CD4-positive, alpha-beta T cell treated with Interleukin-15 for 1 hour (primary cell): ENCODE data around the gene PANX1.
"Not testable (repeated sequence)": the region's sequence is repeated elsewhere in the genome, so short reads cannot be mapped to it uniquely, and the experiment has no call there.

Experiments
- DNase-seq: peaks from one replicate; pipeline ENCODE4 v3.0.0-alpha.2; 2020

Gene PANX1, protein sequence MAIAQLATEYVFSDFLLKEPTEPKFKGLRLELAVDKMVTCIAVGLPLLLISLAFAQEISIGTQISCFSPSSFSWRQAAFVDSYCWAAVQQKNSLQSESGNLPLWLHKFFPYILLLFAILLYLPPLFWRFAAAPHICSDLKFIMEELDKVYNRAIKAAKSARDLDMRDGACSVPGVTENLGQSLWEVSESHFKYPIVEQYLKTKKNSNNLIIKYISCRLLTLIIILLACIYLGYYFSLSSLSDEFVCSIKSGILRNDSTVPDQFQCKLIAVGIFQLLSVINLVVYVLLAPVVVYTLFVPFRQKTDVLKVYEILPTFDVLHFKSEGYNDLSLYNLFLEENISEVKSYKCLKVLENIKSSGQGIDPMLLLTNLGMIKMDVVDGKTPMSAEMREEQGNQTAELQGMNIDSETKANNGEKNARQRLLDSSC

DNA sequence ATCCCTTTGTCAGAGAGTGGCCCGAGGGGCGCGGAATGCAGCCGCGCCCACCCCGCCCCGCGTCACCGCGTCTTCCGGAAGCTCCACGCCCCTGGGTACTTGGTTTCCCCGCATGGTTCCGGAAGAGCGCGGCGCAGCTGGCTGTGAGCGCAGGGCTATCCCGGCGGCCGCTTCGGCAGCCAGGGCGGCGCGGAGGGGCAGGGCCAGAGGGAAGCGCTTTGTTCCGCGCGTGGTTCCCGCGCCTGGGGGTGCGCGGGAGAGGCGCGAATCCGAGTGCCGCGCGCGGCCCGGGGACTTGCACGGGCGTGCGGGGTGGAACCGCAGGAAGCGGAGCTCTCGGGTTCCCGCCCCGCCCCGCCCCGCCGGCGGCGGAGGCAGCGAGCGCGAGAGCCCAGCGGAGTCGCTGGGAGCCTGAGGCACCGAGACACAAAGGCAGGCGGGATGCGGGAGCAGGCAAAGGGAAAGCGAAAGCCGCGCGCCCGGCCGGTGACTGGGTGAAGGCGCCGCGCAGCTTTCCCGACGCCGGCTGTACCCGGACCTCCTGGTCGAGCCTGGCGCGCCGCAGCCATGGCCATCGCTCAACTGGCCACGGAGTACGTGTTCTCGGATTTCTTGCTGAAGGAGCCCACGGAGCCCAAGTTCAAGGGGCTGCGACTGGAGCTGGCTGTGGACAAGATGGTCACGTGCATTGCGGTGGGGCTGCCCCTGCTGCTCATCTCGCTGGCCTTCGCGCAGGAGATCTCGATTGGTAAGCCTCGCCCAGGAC lies at the start of gene PANX1:
Gene PANX1, plus strand, starts transcription at position 96 of the 766 bp plus-strand sequence. Its CDS starts 472 bp downstream, at position 568.
- DNase-seq = peak; percentile 69

- no peak for DNase-seq
These were observed 44.5 kb upstream of the PANX1 start for GRCh38 chr11:94084164-94084563.

DNA sequence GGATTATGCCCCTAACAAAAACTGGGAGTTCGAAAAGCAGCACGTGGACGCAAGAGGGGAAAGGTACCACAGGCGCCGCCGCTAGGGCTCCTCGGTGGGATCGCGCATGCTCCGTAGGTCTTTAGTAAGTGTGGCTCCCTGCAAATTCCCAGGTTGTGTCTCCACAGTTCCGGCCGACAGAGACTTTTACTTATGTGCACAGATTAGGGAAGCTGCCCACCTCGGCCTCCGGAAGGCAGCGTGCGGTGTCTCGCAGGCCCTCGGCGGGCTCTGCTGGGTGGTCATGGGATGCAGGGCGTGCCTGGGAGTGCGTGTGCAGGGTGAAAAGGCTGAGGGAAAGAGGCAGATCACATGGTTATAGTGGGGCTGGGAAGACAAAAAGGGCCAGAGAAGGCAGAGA lies 39.7 kb upstream of the PANX1 start:
- no peak for DNase-seq

DNA sequence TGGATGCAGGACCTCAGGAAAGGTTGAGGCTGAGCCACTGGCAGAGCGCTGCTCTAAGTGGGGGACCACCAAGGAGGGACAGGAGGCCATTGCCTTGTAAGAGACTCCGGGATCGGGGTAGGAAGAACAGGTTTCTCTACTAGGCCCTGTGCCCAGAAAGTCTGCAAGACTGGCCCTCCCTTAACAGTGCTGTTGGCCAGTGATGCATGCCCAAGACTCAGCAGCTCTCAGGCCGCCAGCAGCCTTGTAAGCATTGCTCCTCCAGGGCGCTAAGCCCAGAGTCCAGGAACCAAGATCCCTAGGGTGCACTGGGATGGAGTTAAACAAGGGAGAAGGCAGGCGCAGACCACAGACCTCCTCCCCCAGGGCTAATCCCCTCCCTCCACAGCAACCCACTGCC lies 39.3 kb upstream of the PANX1 start:
- DNase-seq = no peak

GRCh38 chr11:94090401-94090800 lies 38.2 kb upstream of the PANX1 start:
- no peak for DNase-seq

GRCh38 chr11:94091091-94091490 lies 37.5 kb upstream of the PANX1 start:
- DNase-seq = no peak

- no peak for DNase-seq
These were observed 28.4 kb upstream of the PANX1 start for GRCh38 chr11:94100253-94100652.

DNA sequence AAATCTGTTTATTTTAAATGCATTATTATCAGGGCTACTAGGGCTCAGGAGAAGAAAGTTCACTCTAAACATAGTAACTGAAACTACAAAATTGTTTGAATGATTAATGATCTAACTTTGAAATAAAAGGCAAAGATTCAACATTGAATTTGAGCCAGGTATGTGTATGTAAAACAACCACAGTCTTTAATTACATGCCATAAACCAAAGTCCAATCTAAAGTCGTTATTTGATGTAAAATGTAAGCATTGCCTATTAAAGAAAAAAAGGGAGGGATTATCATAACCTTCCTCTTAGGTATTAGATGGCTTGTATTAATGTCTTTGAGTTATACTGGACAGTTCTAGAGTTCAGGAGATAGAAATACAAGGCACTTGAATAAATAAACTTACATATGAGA lies 25.2 kb upstream of the PANX1 start:
- DNase-seq = no peak

DNA sequence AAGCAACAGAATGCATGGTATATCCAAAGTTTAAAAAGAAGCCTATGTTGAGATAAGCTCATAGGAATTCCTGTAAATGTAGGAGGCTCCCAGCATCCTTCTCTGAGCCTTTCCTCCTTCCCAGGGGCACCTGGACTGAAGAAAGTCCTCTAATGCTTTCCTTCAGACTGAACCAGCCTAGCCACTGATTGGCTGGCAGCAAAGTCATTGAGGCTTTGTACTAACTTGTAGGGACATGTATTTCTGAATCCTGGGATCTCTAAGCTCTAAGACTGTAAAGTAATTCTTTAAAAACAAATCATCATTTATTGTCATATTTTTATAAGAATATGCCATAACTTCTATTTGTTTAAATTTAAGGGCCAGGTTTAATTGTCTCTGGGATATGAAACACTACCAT lies 23.9 kb upstream of the PANX1 start:
- no peak for DNase-seq

GRCh38 chr11:94106716-94107115 lies 21.9 kb upstream of the PANX1 start:
- no peak for DNase-seq

GRCh38 chr11:94107363-94107762 lies 21.3 kb upstream of the PANX1 start:
- DNase-seq = no peak

- DNase-seq = no peak
These were observed 17.4 kb upstream of the PANX1 start for GRCh38 chr11:94111241-94111640.

GRCh38 chr11:94111660-94112059 lies 17.0 kb upstream of the PANX1 start:
- DNase-seq = no peak

DNA sequence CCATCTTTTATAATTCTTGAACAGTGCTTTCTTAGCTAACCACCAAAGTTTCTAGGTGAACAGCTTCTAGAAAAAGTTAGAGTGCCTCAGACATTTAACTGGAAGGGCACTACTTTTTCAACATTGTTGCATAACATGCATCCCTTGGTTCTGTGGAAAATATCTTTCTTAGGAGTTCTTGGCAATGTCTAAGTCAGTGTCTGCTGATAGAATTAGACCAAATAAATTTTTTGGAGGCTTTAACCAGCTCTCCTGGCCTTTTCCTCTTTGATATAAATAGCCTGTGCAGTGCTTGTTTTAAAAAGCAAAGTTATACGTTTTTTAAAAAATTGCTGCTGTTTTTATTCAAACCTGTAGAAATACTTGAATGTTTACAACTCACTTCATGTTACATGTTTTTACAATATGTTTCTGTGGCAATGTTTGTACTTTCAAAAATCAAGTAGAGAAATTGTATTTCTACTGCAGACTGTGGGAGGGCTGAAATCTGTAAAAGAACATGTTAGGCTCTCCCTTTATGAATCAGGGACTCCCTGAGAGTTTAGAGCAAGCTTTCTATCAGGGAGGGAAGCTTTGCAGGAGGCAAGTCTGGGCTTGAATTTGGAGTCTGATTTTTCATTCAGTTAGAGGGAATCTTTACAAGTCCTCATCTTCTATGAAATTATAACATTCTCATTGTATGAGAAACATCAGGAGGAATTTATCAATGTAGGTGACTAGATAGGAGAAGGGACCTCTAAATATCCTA lies 16.3 kb upstream of the PANX1 start:
- no peak for DNase-seq

- DNase-seq = no peak
These were observed 11.5 kb upstream of the PANX1 start for GRCh38 chr11:94117197-94117574.

DNA sequence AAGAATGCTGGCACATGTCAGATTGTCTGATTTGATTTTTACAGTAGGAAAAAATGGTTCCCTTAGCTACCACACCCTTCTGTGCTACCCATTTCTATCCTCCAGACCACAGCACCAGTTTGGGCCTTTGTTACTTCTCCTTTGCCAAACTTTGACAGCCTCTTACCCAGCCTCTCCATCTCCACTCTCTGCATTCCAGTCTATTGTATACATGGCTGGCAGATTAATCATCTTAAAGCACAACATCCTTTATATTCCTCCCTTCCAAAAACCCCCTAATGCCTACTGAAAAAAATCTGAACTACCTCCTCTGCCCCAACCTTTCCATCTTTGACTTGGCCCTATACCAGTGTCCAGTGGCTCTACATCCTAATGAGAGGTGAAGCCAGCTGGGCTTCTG lies 10.8 kb upstream of the PANX1 start:
- no peak for DNase-seq

- DNase-seq = not testable (repeated sequence)
These were observed 9.0 kb upstream of the PANX1 start for GRCh38 chr11:94119676-94120075.

- DNase-seq = not testable (repeated sequence)
These were observed 8.1 kb upstream of the PANX1 start for GRCh38 chr11:94120516-94120915.

GRCh38 chr11:94120946-94121345 lies 7.7 kb upstream of the PANX1 start:
- no peak for DNase-seq

DNA sequence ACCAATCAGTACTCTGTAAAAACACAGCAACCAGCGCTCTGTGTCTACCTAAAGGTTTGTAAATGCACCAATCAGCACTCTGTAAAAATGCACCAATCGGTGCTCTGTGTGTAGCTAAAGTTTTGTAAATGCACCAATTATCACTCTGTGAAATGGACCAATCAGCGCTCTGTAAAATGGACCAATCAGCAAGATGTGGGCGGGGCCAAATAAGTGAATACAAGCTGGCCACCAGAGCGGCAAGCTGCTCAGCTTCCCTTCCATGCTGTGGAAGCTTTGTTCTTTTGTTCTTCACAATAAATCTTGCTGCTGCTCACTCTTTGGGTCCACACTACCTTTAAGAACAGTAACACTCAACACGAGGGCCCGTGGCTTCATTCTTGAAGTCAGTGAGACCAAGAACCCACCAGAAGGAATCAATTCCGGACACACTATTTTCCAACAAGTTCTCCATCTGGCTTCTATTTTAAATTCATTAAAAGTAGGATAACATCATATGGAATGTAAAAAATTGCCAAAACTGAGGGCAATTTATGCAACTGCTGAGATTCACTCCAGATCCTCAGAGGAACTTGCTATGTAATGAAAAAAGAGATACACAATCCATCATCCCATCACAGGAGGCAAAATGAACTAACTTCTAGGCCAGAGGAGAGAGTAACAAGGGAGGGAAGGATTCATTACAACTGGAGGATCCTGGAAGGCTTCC lies 3.1 kb upstream of the PANX1 start:
- DNase-seq = no peak

- DNase-seq = no peak
These were observed 1.0 kb upstream of the PANX1 start for GRCh38 chr11:94127638-94128037.

GRCh38 chr11:94128291-94128745 lies 323 bp upstream of the PANX1 start:
- no peak for DNase-seq
